ENCODE results near the gene BEND7. TPM values are rescaled to one million over a fixed set of nuclear protein-coding genes. Genes with fewer than 3 reads are reported as not detected.

Gene BEND7
- total RNA-seq, 2 experiments from 2014 or later = not detected

GRCh38 chr10:13449296-13449695 is 79.5 kb downstream of the BEND7 start:
- H3K36me3 Mint-ChIP-seq (ENCODE audit: low read depth) = no peaks in the 10 kb centered on the region
- no peaks in the 10 kb centered on the region for H3K9me3 Mint-ChIP-seq
- H3K27ac Mint-ChIP-seq = no peak overlapping the region
- ChIA-PET POLR2A (no interaction called here), CTCF (interaction anchor here (1.3 to 1.6 kb wide), 2 partner anchors 9 to 78 kb away, joined by 4 to 17 read pairs; no protein-coding TSS in a partner anchor)
- peaks cover 6% of the 10 kb centered on the region for H3K4me1 Mint-ChIP-seq (ENCODE audit: low read depth)
- H3K4me3 Mint-ChIP-seq = no peak overlapping the region
- intact Hi-C loops (cut with micrococcal nuclease) = no loop called here
- no peak for TF ChIP-seq CTCF (IDR thresholded peaks at IDR 0.05)
- ATAC-seq (no peak), DNase-seq (no peak)
- H3K27me3 Mint-ChIP-seq = peaks cover 16% of the 10 kb centered on the region

- no peak for DNase-seq
- Mint-ChIP-seq H3K4me1 (ENCODE audit: low read depth) (no peaks in the 10 kb centered on the region), H3K36me3 (ENCODE audit: low read depth) (no peaks in the 10 kb centered on the region), H3K27ac (no peak overlapping the region), H3K4me3 (no peak overlapping the region), H3K27me3 (peaks cover 11% of the 10 kb centered on the region), H3K9me3 (no peaks in the 10 kb centered on the region)
- ChIA-PET POLR2A (no interaction called here), CTCF (no interaction called here)
- ATAC-seq = no peak
- intact Hi-C loops (cut with micrococcal nuclease) = no loop called here
- no peak for TF ChIP-seq CTCF (IDR thresholded peaks at IDR 0.05)
Measured at GRCh38 chr10:13448216-13448615, 80.6 kb downstream of the BEND7 start.

GRCh38 chr10:13445656-13446400 is 83.0 kb downstream of the BEND7 start:
- Mint-ChIP-seq H3K4me1 (ENCODE audit: low read depth) (peaks cover under 1% of the 10 kb centered on the region), H3K4me3 (no peak overlapping the region), H3K9me3 (no peaks in the 10 kb centered on the region), H3K36me3 (ENCODE audit: low read depth) (no peaks in the 10 kb centered on the region), H3K27ac (no peak overlapping the region), H3K27me3 (peaks cover 22% of the 10 kb centered on the region)
- CTCF ChIA-PET = no interaction called here
- ATAC-seq (no peak), DNase-seq (no peak)
- POLR2A ChIA-PET = interaction anchor here (0.7 kb wide), 1 partner anchor 1643 kb away, joined by 3 read pairs; no protein-coding TSS in a partner anchor
- no peak for TF ChIP-seq CTCF (IDR thresholded peaks at IDR 0.05)
- intact Hi-C loops (cut with micrococcal nuclease) = no loop called here

GRCh38 chr10:13441476-13441875 is 87.3 kb downstream of the BEND7 start:
- CTCF ChIA-PET = interaction anchor here (0.9 to 12.6 kb wide), 11 partner anchors 8 to 280 kb away, joined by 3 to 168 read pairs (median 4); partner anchors contain the start of genes MCM10 and PRPF18
- intact Hi-C loops (cut with micrococcal nuclease) = no loop called here
- no peak for ATAC-seq
- TF ChIP-seq CTCF (IDR thresholded peaks at IDR 0.05) = no peak
- no peak for DNase-seq
- POLR2A ChIA-PET = no interaction called here
- peaks cover 40% of the 10 kb centered on the region for H3K27me3 Mint-ChIP-seq
- H3K36me3 Mint-ChIP-seq (ENCODE audit: low read depth) = no peaks in the 10 kb centered on the region
- H3K4me1 Mint-ChIP-seq (ENCODE audit: low read depth) = peaks cover 11% of the 10 kb centered on the region
- H3K9me3 Mint-ChIP-seq = no peaks in the 10 kb centered on the region
- H3K27ac Mint-ChIP-seq = no peak overlapping the region
- H3K4me3 Mint-ChIP-seq = no peak overlapping the region

Data from activated CD8-positive, alpha-beta T cell treated with anti-CD3 and anti-CD28 coated beads for 36 hours (primary cell).